SK-N-SH treated with all-trans-retinoic acid at 6 μM for 48 hours (cell line): ENCODE measurements around the gene DDX1.

ENCODE experiments used
- CSDC2 ChIP-seq: fragments of 250-450 bp; sonication (Bioruptor Pico); IDR thresholded peaks from 2 replicates; pipeline ENCODE4 v1.5.0; 2020; ENCODE audit warnings: mild to moderate bottlenecking, moderate library complexity
- ZC3H10 ChIP-seq: fragments of 250-450 bp; sonication (Bioruptor Pico); IDR thresholded peaks from 2 replicates; pipeline ENCODE4 v1.5.1; 2021; ENCODE audit warnings: mild to moderate bottlenecking, moderate library complexity
- ZFP30 ChIP-seq: fragments of 450-650 bp; formaldehyde crosslinking; IDR thresholded peaks from 2 replicates; pipeline ENCODE4 v1.5.0; 2022; ENCODE audit warnings: mild to moderate bottlenecking, moderate library complexity
- TF ChIP-seq, protein P1 (sequence below): fragments of 250-450 bp; sonication (Bioruptor Pico); IDR thresholded peaks from 2 replicates; pipeline ENCODE4 v1.8.0; 2020; ENCODE audit warnings: mild to moderate bottlenecking, moderate library complexity, borderline replicate concordance

DNA sequence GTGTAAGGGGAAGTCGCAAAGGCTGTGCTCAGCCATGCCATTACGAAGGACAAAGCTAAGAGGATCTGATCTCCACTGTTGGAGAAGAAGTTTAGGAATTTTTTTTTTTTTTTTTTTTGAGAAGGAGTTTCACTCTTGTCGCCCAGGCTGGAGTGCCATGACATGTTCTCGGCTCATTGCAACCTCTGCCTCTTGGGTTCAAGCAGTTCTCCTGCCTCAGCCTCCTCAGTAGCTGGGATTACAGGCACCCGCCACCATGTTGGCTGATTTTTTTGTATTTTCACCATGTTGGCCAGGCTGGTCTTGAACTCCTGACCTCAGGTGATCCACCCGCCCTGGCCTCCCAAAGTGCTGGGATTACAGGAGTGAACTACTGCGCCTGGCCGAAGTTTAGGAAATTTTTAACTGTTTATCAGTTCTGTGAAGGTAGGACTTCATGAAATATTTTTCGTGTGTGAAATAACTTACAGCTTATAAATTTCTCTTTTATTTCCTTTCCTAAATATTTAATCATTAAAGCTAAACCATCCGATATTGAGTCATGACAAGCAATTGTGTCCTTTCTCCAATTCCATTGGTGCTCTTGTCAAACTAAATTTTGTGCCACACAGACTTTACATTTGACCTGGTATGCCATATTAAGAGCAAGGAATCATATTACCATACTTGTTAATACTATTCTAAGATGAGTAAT is 22.2 kb downstream of the DDX1 start:
- no peak for TF ChIP-seq ZFP30 (CRISPR knock-in tag)
- no peak for TF ChIP-seq CSDC2
- TF ChIP-seq ZC3H10 (CRISPR knock-in tag), result no peak
- TF ChIP-seq, protein P1, sequence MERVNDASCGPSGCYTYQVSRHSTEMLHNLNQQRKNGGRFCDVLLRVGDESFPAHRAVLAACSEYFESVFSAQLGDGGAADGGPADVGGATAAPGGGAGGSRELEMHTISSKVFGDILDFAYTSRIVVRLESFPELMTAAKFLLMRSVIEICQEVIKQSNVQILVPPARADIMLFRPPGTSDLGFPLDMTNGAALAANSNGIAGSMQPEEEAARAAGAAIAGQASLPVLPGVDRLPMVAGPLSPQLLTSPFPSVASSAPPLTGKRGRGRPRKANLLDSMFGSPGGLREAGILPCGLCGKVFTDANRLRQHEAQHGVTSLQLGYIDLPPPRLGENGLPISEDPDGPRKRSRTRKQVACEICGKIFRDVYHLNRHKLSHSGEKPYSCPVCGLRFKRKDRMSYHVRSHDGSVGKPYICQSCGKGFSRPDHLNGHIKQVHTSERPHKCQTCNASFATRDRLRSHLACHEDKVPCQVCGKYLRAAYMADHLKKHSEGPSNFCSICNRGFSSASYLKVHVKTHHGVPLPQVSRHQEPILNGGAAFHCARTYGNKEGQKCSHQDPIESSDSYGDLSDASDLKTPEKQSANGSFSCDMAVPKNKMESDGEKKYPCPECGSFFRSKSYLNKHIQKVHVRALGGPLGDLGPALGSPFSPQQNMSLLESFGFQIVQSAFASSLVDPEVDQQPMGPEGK (CRISPR knock-in tag), result no peak
